Measurements from ENCODE around the gene CBY3. TPM values are rescaled to one million over a fixed set of nuclear protein-coding genes. Genes with fewer than 3 reads are reported as not detected.
"Not testable (repeated sequence)": the region's sequence is repeated elsewhere in the genome, so short reads cannot be mapped to it uniquely, and the experiment has no call there.

The CBY3 gene
- polyA plus RNA-seq, 2 of the 4 experiments (the other 2 are of a cell fraction), result not detected

DNA sequence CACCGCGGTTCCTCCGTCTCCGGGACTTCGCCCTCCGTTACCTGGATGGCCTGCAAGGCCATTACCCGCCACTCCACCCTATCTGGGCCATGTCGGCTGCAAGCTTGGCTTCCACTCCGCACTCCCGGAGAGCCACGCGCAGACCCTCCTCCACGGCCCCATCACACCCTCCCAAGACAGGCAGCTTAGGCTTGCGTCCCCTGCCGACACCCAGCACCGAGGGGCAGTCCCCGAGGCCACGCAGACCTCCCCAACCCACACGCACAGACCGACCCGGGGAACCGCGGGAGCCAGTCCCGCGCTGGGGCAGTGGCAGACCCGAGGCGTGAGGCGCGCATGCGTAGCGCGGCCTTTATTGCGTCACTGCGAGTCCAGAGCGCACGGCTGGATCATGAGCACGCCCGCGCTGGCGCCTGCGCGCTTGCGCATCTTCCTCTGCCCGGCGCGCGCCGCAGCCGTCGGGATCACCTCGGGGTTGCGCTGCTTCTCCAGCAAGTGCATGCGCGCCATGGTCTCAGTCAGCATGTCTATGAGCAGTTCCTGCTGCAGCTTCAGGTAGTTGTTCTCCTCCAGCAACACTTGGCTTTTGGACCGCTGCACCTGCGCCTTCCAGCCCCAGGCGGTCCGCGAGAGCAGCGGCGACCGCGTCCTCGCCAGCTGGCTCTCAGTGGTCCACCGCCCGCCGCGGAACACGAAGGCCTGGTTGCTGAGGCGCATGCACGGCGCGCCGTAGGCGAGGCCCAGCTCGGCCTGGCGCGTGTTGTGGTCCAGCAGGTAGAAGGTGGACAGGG lies 2.4 kb downstream of the CBY3 start (continued):
- TF ChIP-seq MYC (IDR thresholded peaks at IDR 0.05; ENCODE audit: borderline replicate concordance, low read length), result no peak
- peak; percentile 50; the same call in 1 of the 2 replicates for TF ChIP-seq HOXB5 (CRISPR knock-in tag; IDR thresholded peaks at IDR 0.05)
- TF ChIP-seq ZC3H11A (IDR thresholded peaks at IDR 0.05), result no peak
- TF ChIP-seq, protein P1, sequence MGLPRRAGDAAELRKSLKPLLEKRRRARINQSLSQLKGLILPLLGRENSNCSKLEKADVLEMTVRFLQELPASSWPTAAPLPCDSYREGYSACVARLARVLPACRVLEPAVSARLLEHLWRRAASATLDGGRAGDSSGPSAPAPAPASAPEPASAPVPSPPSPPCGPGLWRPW (IDR thresholded peaks at IDR 0.05), result no peak
- no peak for TF ChIP-seq KDM1A (IDR thresholded peaks at IDR 0.05; ENCODE audit: low read depth)
- no peak for TF ChIP-seq ESRRA (IDR thresholded peaks at IDR 0.05; ENCODE audit: borderline replicate concordance, low read length)
- peak; percentile 78 to 92; a peak in 3 of 4 replicates for TF ChIP-seq CEBPB (IDR thresholded peaks at IDR 0.05)
- TF ChIP-seq CBX8 (IDR thresholded peaks at IDR 0.05), result no peak
- no peak for TF ChIP-seq RCOR1 (IDR thresholded peaks at IDR 0.05; ENCODE audit: low read depth, low read length)
- TF ChIP-seq, protein P2, sequence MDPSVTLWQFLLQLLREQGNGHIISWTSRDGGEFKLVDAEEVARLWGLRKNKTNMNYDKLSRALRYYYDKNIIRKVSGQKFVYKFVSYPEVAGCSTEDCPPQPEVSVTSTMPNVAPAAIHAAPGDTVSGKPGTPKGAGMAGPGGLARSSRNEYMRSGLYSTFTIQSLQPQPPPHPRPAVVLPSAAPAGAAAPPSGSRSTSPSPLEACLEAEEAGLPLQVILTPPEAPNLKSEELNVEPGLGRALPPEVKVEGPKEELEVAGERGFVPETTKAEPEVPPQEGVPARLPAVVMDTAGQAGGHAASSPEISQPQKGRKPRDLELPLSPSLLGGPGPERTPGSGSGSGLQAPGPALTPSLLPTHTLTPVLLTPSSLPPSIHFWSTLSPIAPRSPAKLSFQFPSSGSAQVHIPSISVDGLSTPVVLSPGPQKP (IDR thresholded peaks at IDR 0.05; ENCODE audit: low read depth, low read length), result no peak
- TF ChIP-seq EP300 (IDR thresholded peaks at IDR 0.05), result no peak
- TF ChIP-seq BHLHE40 (IDR thresholded peaks at IDR 0.05; ENCODE audit: low read depth, low read length), result no peak

DNA sequence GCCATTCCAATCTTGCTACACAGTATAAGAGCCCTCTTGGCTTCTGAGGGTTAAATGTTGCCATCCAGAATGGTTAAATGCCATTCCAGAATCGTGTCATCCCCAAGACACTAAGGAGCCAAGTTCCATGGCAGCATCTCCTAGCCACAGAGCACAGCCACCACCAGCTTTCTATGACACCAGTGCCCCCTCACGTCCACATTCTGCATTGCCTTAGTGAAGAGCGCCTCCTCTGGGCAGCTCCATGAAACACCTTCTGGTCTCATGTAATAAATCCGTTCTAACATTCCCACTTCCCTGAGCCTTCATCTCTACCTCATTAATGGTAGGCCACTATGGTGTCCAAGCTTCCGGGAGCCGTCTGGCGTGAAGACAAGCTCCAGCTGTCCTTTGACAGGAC lies 12.4 kb downstream of the CBY3 start:
- 58% methylated on average over 7 of the region's 7 CpGs for WGBS (ENCODE audit: missing lambda C conversion rate)
- FAIRE-seq (no peak), ATAC-seq (peak; percentile 74 to 88), DNase-seq (ENCODE audit: low read depth in 1 of 2, low spot score in 1 of 2) (peak; percentile 47 to 70)
- Histone ChIP-seq H3K4me3 (no peak overlapping the region), H3K4me2 (no peak overlapping the region), H3K27ac (no peak overlapping the region), H3K4me1 (no peaks in the 10 kb centered on the region), H3K9me3 (no peaks in the 10 kb centered on the region)
- TF ChIP-seq RAD21 (conservative IDR thresholded peaks at IDR 0.05 in 1 of 2, IDR thresholded peaks at IDR 0.05 in 1 of 2), result peak; percentile 42 to 73; a peak in 4 of 5 replicates
- TF ChIP-seq JUN (IDR thresholded peaks at IDR 0.05), result no peak
- TF ChIP-seq, protein P3, sequence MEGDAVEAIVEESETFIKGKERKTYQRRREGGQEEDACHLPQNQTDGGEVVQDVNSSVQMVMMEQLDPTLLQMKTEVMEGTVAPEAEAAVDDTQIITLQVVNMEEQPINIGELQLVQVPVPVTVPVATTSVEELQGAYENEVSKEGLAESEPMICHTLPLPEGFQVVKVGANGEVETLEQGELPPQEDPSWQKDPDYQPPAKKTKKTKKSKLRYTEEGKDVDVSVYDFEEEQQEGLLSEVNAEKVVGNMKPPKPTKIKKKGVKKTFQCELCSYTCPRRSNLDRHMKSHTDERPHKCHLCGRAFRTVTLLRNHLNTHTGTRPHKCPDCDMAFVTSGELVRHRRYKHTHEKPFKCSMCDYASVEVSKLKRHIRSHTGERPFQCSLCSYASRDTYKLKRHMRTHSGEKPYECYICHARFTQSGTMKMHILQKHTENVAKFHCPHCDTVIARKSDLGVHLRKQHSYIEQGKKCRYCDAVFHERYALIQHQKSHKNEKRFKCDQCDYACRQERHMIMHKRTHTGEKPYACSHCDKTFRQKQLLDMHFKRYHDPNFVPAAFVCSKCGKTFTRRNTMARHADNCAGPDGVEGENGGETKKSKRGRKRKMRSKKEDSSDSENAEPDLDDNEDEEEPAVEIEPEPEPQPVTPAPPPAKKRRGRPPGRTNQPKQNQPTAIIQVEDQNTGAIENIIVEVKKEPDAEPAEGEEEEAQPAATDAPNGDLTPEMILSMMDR (IDR thresholded peaks at IDR 0.05), result peak; percentile 51
- CTCF ChIA-PET, result interaction anchor here (0.5 to 1.7 kb wide), 6 partner anchors 13 to 133 kb away, joined by 3 to 5 read pairs (median 3); no protein-coding TSS in a partner anchor
- POLR2A ChIA-PET, result interaction anchor here (0.6 to 0.7 kb wide), 2 partner anchors 9 to 45 kb away, joined by 3 to 4 read pairs; partner anchors contain the start of gene HNRNPH1

DNA sequence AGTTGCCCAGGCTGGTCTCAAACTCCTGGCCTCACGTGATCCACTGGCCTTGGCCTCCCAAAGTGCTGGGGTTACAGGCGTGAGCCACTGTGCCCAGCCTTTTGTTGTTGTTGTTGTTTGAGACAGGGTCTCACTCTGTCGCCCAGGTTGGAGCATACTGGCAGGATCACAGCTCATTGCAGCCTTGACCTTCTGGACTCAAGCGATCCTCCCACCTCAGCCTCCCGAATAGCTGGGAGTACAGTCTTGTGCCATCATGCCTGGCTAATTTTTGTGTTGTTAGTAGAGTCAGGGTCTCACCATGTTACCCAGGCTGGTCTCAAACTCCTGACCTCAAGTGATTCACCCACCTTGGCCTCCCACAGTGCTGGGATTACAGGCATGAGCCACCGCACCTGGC lies 19.2 kb downstream of the CBY3 start:
- FAIRE-seq; H3K27ac ChIP-seq; ATAC-seq; H3K4me1 ChIP-seq; DNase-seq (ENCODE audit: low read depth in 1 of 2, low spot score in 1 of 2); CTCF ChIA-PET; H3K4me2 ChIP-seq; POLR2A ChIA-PET; H3K9me3 ChIP-seq; H3K4me3 ChIP-seq: not testable (repeated sequence)
- 96% methylated on average over 5 of the region's 6 CpGs for WGBS (ENCODE audit: missing lambda C conversion rate)

DNA sequence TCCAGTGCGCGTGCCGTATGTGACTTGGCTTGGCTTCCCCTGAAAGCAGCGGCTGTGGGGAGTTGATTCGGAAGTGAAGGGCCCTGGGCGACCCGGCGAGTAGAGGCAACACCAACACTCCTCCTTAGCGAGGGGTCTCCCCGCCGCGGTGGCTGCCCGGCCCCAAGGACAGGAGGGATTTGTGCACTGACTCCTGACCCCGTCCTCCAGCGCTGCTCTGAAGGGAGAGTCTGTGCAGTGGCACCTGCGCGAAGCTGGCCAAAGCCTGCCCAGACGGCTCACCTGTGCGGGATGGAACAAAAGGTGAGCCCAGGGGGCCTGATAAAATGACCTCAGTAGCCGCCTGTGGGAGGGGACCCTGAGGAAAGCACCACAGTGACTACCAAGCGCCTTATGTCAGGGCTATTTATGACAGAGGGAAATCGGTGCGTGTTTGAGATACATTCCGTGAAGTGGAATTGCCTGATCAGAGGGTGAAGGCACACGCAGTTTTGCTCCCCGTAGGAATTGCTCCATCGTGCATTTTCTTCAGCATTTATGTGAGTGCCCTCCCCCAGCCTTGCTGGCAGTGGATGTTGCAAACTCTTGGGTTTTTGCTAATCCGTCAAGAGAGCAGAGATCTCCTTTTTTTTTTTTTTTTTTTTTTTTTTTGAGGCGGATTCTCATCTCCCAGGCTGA lies 22.5 kb downstream of the CBY3 start:
- H3K4me1 ChIP-seq; FAIRE-seq; DNase-seq (ENCODE audit: low read depth in 1 of 2, low spot score in 1 of 2); H3K9me3 ChIP-seq: not testable (repeated sequence)
- peak overlapping the region; percentile 53 for H3K4me3 ChIP-seq
- peak overlapping the region; percentile 54 to 83; a peak in 4 of 6 replicates for H3K27ac ChIP-seq
- ChIA-PET CTCF (interaction anchor here (0.7 kb wide), 1 partner anchor 74 kb away, joined by 4 read pairs; the partner anchor contains the start of gene MAML1), POLR2A (interaction anchor here (0.6 to 0.7 kb wide), 2 partner anchors 13 to 99 kb away, joined by 3 read pairs; no protein-coding TSS in a partner anchor)
- peak; percentile 75 to 78 for ATAC-seq
- peak overlapping the region; percentile 88 for H3K4me2 ChIP-seq
- WGBS (ENCODE audit: missing lambda C conversion rate), result 31% methylated on average over 9 of the region's 29 CpGs

DNA sequence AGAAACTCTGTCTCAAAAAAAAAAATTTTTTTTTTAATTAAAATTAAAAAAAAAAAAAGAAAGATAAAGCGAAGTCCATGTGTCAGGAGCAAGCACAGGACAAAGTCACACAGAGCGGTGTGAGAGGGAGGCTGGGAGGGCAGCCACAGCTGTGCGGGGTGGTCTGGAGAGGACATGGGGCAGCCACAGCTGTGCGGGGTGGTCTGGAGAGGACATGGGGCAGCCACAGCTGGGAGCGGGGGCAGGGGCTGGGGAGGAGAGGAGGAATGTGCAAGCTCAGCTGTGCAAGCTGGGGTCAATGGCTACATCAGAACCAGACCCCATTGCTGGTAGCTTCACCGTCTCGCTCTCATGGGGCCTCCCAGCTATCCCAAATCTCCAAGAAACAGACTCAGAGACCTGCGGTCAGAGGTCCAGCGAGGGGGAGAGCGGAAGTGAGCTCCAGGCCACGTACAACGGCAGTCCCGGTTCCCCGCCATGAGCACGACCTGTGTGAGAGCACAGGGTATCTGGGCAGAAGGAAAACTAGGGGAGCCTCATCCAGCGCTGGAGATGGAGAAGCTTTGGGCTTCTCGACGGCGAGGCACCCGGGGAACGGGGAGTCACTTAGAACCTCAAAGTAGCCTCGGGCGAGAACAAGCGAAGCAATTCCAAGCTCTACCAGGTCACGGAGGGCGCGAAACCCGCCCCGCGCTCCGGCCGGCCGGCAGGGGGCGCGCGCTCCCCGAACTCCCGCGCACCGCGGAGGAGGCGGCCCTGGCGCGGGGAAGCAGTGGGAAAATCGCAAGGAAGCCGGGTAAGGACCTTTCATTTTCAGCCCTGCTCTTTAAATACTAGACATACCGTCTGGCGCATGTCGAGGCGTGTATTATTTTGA lies 23.3 kb downstream of the CBY3 start:
- WGBS (ENCODE audit: missing lambda C conversion rate), result 95% methylated on average over 3 of the region's 50 CpGs
- DNase-seq (ENCODE audit: low read depth in 1 of 2, low spot score in 1 of 2); H3K4me1 ChIP-seq; CTCF ChIA-PET; H3K9me3 ChIP-seq; H3K4me3 ChIP-seq; POLR2A ChIA-PET; FAIRE-seq: not testable (repeated sequence)
- Histone ChIP-seq H3K4me2 (peak overlapping the region; percentile 47; the same call in 1 of the 3 replicates), H3K27ac (peak overlapping the region in 1 of 2 experiments; percentile 74; a peak in 2 of 6 replicates)
- peak; percentile 96 to 98 for ATAC-seq

DNA sequence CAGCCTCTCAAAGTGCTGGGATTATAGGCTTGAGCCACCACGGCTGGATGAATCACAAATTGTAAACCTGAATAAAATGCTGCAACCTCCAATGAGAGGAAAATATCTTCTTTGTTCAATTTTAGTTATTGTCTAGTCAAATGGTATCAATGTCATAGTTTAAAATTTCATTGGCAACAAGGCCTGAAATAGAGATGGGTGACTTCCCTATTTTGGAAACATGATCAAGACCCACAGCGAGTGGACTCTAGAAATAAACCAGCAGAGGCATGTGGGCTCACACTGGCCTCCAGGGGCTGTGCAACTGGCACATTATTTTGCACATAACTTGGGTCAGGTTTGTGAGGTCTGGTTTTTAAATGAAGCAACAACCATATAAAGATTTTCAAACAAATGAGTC lies 27.7 kb downstream of the CBY3 start:
- H3K4me3 ChIP-seq; H3K4me1 ChIP-seq; H3K27ac ChIP-seq; POLR2A ChIA-PET; FAIRE-seq; H3K4me2 ChIP-seq; CTCF ChIA-PET; DNase-seq (ENCODE audit: low read depth in 1 of 2, low spot score in 1 of 2); ATAC-seq; H3K9me3 ChIP-seq: not testable (repeated sequence)
- WGBS (ENCODE audit: missing lambda C conversion rate), result 76% methylated on average over 2 of the region's 2 CpGs
